A673 (cell line): Measurements from ENCODE around the gene JAML. TPM values are rescaled to one million over a fixed set of nuclear protein-coding genes. Genes with fewer than 3 reads are reported as not detected.

ENCODE experiments used
- BruUV-seq: library from RNA; stranded (reverse); fragments of 400-500 nt; replicated peaks from 2 replicates; lab custom pipeline; 2021; lab: Mats Ljungman, UMichigan
- CTCF ChIA-PET: fragments of 300-600 bp; sonication (Branson Sonifier 250); formaldehyde crosslinking; loops from one replicate; lab custom pipeline; 2022; ENCODE audit warnings: antibody characterized with exemption; lab: Charles Lee
- POLR2A ChIA-PET: fragments of 300-600 bp; sonication (Branson Sonifier 250); formaldehyde crosslinking; loops from one replicate; lab custom pipeline; 2022; ENCODE audit warnings: antibody characterized with exemption; ENCODE audit not compliant: low non-redundant PET; lab: Charles Lee
- DNase-seq: peaks from one replicate; pipeline ENCODE4 v3.0.0-alpha.2; 2015; ENCODE audit warnings: low spot score
- H3K27ac ChIP-seq: fragments of 200-600 bp; sonication (generic); 2 replicates; pipeline ENCODE4 v1.5.1; 2016; ENCODE audit warnings: mixed run types, low read depth, mild to moderate bottlenecking, mixed read lengths, antibody characterized with exemption, low read length; ENCODE audit not compliant: poor library complexity, severe bottlenecking
- H3K27me3 ChIP-seq: fragments of 200-600 bp; sonication (generic); replicated peaks from 2 replicates; pipeline ENCODE4 v1.6.1; 2017; ENCODE audit warnings: mixed run types, low read depth, mild to moderate bottlenecking, mixed read lengths, antibody characterized with exemption, low read length; ENCODE audit not compliant: insufficient read depth, poor library complexity
- H3K36me3 ChIP-seq: fragments of 200-600 bp; sonication (generic); 2 replicates; pipeline ENCODE4 v1.6.1; 2016; ENCODE audit warnings: mixed run types, mild to moderate bottlenecking, mixed read lengths, antibody characterized with exemption, low read length; ENCODE audit not compliant: insufficient read depth, poor library complexity, severe bottlenecking
- H3K4me1 ChIP-seq: fragments of 200-600 bp; sonication (generic); 2 replicates; pipeline ENCODE4 v1.6.1; 2017; ENCODE audit warnings: mixed run types, mild to moderate bottlenecking, mixed read lengths, antibody characterized with exemption, low read length; ENCODE audit not compliant: insufficient read depth, poor library complexity, severe bottlenecking
- H3K4me3 ChIP-seq: fragments of 200-600 bp; sonication (generic); 2 replicates; pipeline ENCODE4 v1.5.1; 2016; ENCODE audit warnings: low read depth, mixed run types, mild to moderate bottlenecking, mixed read lengths, low read length; ENCODE audit not compliant: poor library complexity, severe bottlenecking
- H3K9me3 ChIP-seq: fragments of 200-600 bp; sonication (generic); 2 replicates; pipeline ENCODE4 v1.6.1; 2016; ENCODE audit warnings: mixed run types, low read depth, mild to moderate bottlenecking, mixed read lengths, antibody characterized with exemption, low read length; ENCODE audit not compliant: poor library complexity, severe bottlenecking
- CTCF ChIP-seq: fragments of 300-800, 200-600 bp; sonication (generic); conservative IDR thresholded peaks from 2 replicates; pipeline ENCODE4 v1.5.1; 2017; ENCODE audit warnings: low read depth, mild to moderate bottlenecking, antibody characterized with exemption, low read length, moderate library complexity, mixed read lengths
- EZH2 ChIP-seq: fragments of 200-600 bp; sonication (generic); IDR thresholded peaks from 2 replicates; pipeline ENCODE4 v1.6.1; 2017; ENCODE audit warnings: borderline replicate concordance, low read depth, mild to moderate bottlenecking, mixed read lengths, antibody characterized with exemption, low read length; ENCODE audit not compliant: poor library complexity, severe bottlenecking
- intact Hi-C: fragments of 100-400 bp; cut with micrococcal nuclease; formaldehyde crosslinking; loops from one replicate; pipeline ENCODE4 v1.10.0; 2022; ENCODE audit not compliant: unreplicated experiment
- total RNA-seq: library from RNA; stranded (reverse); gene quantifications from 2 replicates; pipeline ENCODE4 v1.2.3, GENCODE V29; 2021

The JAML gene
- total RNA-seq, 1 experiment from 2014 or later = not detected

- Histone ChIP-seq H3K36me3 (no peaks in the 10 kb centered on the region), H3K9me3 (no peaks in the 10 kb centered on the region), H3K4me3 (no peak overlapping the region), H3K4me1 (no peaks in the 10 kb centered on the region), H3K27me3 (peaks cover 29% of the 10 kb centered on the region), H3K27ac (no peak overlapping the region)
- POLR2A ChIA-PET = no interaction called here
- no peak for DNase-seq
- intact Hi-C loops = no loop called here
- CTCF ChIA-PET = no interaction called here
- no peak for TF ChIP-seq EZH2
- TF ChIP-seq CTCF = no peak
- no TSS peak for BruUV-seq
Observed at GRCh38 chr11:118161786-118162185, 63.0 kb downstream of the JAML start.

GRCh38 chr11:118157186-118157895 is 67.5 kb downstream of the JAML start:
- intact Hi-C loops = no loop called here
- ChIA-PET CTCF (no interaction called here), POLR2A (no interaction called here)
- BruUV-seq = no TSS peak
- no peaks in the 10 kb centered on the region for H3K36me3 ChIP-seq
- no peak for TF ChIP-seq CTCF
- no peak for TF ChIP-seq EZH2
- H3K27me3 ChIP-seq = peaks cover 59% of the 10 kb centered on the region
- H3K4me3 ChIP-seq = no peak overlapping the region
- DNase-seq = no peak
- H3K4me1 ChIP-seq = peaks cover 2% of the 10 kb centered on the region
- no peaks in the 10 kb centered on the region for H3K9me3 ChIP-seq
- no peak overlapping the region for H3K27ac ChIP-seq

- H3K36me3 ChIP-seq = no peaks in the 10 kb centered on the region
- H3K9me3 ChIP-seq = no peaks in the 10 kb centered on the region
- ChIA-PET POLR2A (no interaction called here), CTCF (interaction anchor here (0.5 to 0.7 kb wide), 2 partner anchors 103 to 279 kb away, joined by 4 to 5 read pairs; no protein-coding TSS in a partner anchor)
- no TSS peak for BruUV-seq
- peaks cover 9% of the 10 kb centered on the region for H3K4me1 ChIP-seq
- intact Hi-C loops = no loop called here
- no peak for DNase-seq
- H3K27me3 ChIP-seq = peaks cover 59% of the 10 kb centered on the region
- H3K4me3 ChIP-seq = no peak overlapping the region
- TF ChIP-seq EZH2 (no peak), CTCF (no peak)
- no peak overlapping the region for H3K27ac ChIP-seq
Observed at GRCh38 chr11:118156531-118157185, 68.2 kb downstream of the JAML start.
